Gastroesophageal sphincter (tissue), 4 donors: ENCODE measurements around the gene AP3S1. TPM values are rescaled to one million over a fixed set of nuclear protein-coding genes. Genes with fewer than 3 reads are reported as not detected.

Experiments
- ATAC-seq: fragments of 150-250 bp; one replicate; pipeline ENCODE4 v1.9.1; 2016; ENCODE audit warnings: mild to moderate bottlenecking, moderate library complexity
- H3K27ac ChIP-seq, 4 donors: fragments of 200-600 bp; sonication (generic) in 3 of 4; 1 replicate in 3 of 4; 2 replicates in 1 of 4; pipeline ENCODE4 v1.5.1; 2016 to 2019
- H3K27me3 ChIP-seq: fragments of 200-600 bp; sonication (generic); one replicate; pipeline ENCODE4 v1.5.1; 2019
- H3K36me3 ChIP-seq, 2 donors: fragments of 200-600 bp; sonication (generic); one replicate each; pipeline ENCODE4 v1.5.1; 2019; ENCODE audit warnings: control low read depth in 1 of 2
- H3K4me1 ChIP-seq, 3 donors: fragments of 200-600 bp; sonication (generic); 1 replicate in 2 of 3; 2 replicates in 1 of 3; pipeline ENCODE4 v1.5.1; 2016 to 2019; ENCODE audit warnings: control low read depth in 2 of 3
- H3K4me3 ChIP-seq, 2 donors: fragments of 200-600 bp; sonication (generic); one replicate each; pipeline ENCODE4 v1.5.1; 2019; ENCODE audit warnings: mild to moderate bottlenecking in 1 of 2, moderate library complexity in 1 of 2
- H3K9me3 ChIP-seq, 3 donors: fragments of 200-600 bp; sonication (generic); one replicate each; pipeline ENCODE4 v1.5.1; 2017 to 2019; ENCODE audit warnings: control low read depth in 2 of 3
- EP300 ChIP-seq: sonication (generic); formaldehyde crosslinking; IDR thresholded peaks from one replicate; pipeline ENCODE4 v1.6.1; 2017; ENCODE audit warnings: antibody characterized with exemption, mild to moderate bottlenecking
- POLR2A ChIP-seq, 2 donors: fragments of 450-650 bp; IDR thresholded peaks; one replicate each; pipeline ENCODE4 v1.6.1; 2017; ENCODE audit warnings: antibody characterized with exemption in 2 of 2, mild to moderate bottlenecking in 2 of 2, moderate library complexity in 1 of 2
- POLR2AphosphoS5 ChIP-seq: sonication (generic); formaldehyde crosslinking; IDR thresholded peaks from one replicate; pipeline ENCODE4 v1.6.1; 2017; ENCODE audit warnings: antibody characterized with exemption
- WGBS, 2 donors: methylation state at CpG; one replicate each; pipeline ENCODE4 v1.1.5; 2018; ENCODE audit warnings: low coverage in 1 of 2; 5-methylcytosine and 5-hydroxymethylcytosine counted together
- total RNA-seq, 4 donors: library from RNA; depleted of rRNA; stranded (reverse); fragments of >200 nt; gene quantifications; one replicate each; pipeline ENCODE4 v1.1.0, GENCODE V29; 2016
- TF ChIP-seq, protein P1 (sequence below), 4 experiments: fragments of 200-600 bp in 2 of 4; fragments of 450-650 bp in 2 of 4; sonication (generic) in 1 of 4; IDR thresholded peaks; one replicate each; pipeline ENCODE4 v1.5.1; 2017 to 2019; ENCODE audit warnings: antibody characterized with exemption in 4 of 4, mild to moderate bottlenecking in 2 of 4, moderate library complexity in 2 of 4

AP3S1 gene
- total RNA-seq, result 100 to 1,000 TPM in 2 of 4 donors, 10 to 100 TPM in 2; 62.1 to 200 (median 99.5) TPM

DNA sequence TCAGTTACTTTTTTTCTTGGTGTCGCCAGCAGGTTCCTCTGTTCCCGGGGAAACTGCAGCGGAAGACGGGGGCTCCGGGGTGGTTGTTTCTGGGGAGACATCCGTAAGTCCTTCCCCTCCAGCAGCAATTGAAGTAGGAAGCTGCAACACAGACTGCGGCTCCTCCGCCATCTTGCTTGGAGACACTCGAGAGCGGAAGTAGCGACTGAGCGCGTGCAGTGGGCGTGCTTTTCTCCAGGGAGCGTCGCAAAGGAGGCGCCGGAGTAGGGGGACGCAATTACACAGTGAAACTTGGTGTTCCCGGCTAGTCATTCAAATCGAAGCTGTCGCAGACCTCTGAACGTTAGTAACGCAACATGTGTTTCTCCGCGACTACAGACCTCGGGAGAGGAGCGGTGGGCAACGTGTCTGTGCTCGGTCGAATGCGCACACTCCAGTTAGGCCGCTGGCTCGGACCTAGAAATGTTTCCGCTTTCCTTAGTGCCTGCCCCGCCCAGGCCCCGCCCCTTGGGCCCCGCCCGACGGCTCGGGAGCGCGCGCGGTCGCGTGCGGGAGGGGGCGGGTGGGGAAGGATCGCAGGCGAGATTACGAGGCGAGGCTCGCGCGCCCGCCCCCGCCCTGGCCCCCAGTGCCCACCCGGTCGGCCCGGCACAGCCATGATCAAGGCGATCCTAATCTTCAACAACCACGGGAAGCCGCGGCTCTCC lies at the start of gene AP3S1, which contains the start of gene ATG12:
AP3S1 (plus strand) TSS at position 554 of the 707 bp plus-strand sequence; CDS start at position 657, 103 bp downstream.
ATG12 (minus strand) TSS at position 184 of the 707 bp plus-strand sequence; CDS start at position 171, 13 bp downstream.
- peak; percentile 85 for TF ChIP-seq POLR2AphosphoS5
- TF ChIP-seq EP300, result no peak
- TF ChIP-seq, protein P1, sequence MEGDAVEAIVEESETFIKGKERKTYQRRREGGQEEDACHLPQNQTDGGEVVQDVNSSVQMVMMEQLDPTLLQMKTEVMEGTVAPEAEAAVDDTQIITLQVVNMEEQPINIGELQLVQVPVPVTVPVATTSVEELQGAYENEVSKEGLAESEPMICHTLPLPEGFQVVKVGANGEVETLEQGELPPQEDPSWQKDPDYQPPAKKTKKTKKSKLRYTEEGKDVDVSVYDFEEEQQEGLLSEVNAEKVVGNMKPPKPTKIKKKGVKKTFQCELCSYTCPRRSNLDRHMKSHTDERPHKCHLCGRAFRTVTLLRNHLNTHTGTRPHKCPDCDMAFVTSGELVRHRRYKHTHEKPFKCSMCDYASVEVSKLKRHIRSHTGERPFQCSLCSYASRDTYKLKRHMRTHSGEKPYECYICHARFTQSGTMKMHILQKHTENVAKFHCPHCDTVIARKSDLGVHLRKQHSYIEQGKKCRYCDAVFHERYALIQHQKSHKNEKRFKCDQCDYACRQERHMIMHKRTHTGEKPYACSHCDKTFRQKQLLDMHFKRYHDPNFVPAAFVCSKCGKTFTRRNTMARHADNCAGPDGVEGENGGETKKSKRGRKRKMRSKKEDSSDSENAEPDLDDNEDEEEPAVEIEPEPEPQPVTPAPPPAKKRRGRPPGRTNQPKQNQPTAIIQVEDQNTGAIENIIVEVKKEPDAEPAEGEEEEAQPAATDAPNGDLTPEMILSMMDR (IDR thresholded peaks at IDR 0.05), result no peak
- peak; percentile 74 to 79 for TF ChIP-seq POLR2A (IDR thresholded peaks at IDR 0.05)
- ATAC-seq, result peak; percentile 95
- H3K4me3 ChIP-seq, result peak within 1 kb of the TSS; percentile 85 to 86
- peaks cover 8 to 71% (median 25%) of the 10 kb centered on the region in 3 donors for H3K4me1 ChIP-seq
- 0 to 40% methylated on average over 3 of the region's 65 CpGs for WGBS, 2 donors
- no peaks in the 10 kb centered on the region for H3K27me3 ChIP-seq
- H3K27ac ChIP-seq, result peak within 1 kb of the TSS; percentile 89 to 98 (median 97)
- H3K36me3 ChIP-seq, result peaks cover 6 to 10% of the 10 kb centered on the region in 2 donors
- H3K9me3 ChIP-seq, result no peaks in the 10 kb centered on the region

DNA sequence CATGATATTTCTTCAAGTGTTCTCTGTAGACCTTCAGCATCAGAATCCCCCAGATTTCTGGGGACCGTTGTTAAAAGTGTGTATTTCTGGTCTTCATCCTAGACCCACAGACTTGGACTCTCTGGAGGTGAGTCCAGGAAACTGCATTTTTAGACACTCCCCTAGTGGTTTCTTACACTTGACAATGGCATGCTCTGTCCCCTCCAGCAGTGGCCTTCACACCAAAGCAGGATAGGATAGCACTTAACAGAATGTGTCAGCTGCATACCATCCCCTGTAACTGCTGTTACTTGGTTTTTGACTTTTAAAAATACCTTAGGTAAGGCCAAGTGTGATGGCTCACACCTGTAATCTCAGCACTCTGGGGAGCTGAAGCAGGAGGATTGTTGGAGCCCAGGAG lies 46.0 kb upstream of the AP3S1 start:
- H3K27me3 ChIP-seq, result peaks cover 7% of the 10 kb centered on the region
- H3K9me3 ChIP-seq, result no peaks in the 10 kb centered on the region
- no peaks in the 10 kb centered on the region for H3K36me3 ChIP-seq
- 86 to 100% methylated on average over 1 of the region's 1 CpG for WGBS, 2 donors
- no peaks in the 10 kb centered on the region for H3K4me1 ChIP-seq
- TF ChIP-seq EP300 (no peak), POLR2AphosphoS5 (no peak), POLR2A (IDR thresholded peaks at IDR 0.05) (no peak)
- TF ChIP-seq, protein P1 (IDR thresholded peaks at IDR 0.05), result no peak
- ATAC-seq, result no peak
- H3K27ac ChIP-seq, result no peak overlapping the region
- H3K4me3 ChIP-seq, result no peak overlapping the region

DNA sequence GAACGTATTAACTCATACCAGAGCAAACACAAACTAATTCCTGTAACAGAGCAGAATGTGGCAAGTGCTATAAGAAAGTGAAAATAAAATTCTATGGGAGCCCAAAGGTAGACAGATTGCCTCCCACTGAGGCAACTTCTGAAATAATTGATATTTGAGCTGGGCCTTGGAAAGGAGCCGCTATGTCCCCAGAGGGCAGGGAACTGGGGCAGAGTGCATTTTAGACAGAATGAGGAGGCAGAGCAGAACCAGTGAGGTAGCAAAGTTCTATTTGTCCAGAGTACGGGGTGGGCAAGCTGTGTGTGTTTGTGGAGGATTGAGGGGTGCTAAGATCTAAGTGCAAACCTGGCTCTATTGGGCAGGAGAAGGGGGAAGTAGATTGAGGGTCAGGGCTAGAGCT lies 45.1 kb upstream of the AP3S1 start:
- H3K4me1 ChIP-seq, result no peaks in the 10 kb centered on the region
- H3K27me3 ChIP-seq, result no peaks in the 10 kb centered on the region
- no peak overlapping the region for H3K4me3 ChIP-seq
- ATAC-seq, result no peak
- TF ChIP-seq POLR2AphosphoS5 (no peak), POLR2A (IDR thresholded peaks at IDR 0.05) (no peak), EP300 (no peak)
- TF ChIP-seq, protein P1 (IDR thresholded peaks at IDR 0.05), result no peak
- no peaks in the 10 kb centered on the region for H3K9me3 ChIP-seq
- no peak overlapping the region for H3K27ac ChIP-seq
- no peaks in the 10 kb centered on the region for H3K36me3 ChIP-seq
- 83 to 88% methylated on average over 2 to 3 of the region's 3 CpGs for WGBS, 2 donors

DNA sequence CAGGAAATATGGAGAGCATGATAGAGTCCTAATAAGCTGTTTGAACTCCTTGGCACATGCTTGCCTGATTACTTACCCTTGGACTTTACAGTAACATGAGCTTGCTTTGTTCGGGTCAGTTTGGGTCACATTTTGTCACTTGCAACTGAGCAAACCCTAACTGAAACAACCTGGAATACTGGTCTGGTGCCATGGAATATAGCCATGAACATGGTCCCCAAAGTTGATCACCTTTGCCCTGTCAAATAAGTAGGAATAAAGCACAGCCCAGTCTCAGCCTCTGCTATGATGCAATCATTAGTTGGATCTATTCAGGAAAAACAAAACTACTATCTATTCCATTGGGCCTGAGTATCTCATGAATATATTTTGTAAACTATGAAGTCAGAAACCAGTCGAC lies 43.5 kb upstream of the AP3S1 start:
- no peaks in the 10 kb centered on the region for H3K9me3 ChIP-seq
- H3K4me3 ChIP-seq, result no peak overlapping the region
- H3K36me3 ChIP-seq, result no peaks in the 10 kb centered on the region
- WGBS, 2 donors, result 68 to 77% methylated on average over 2 of the region's 2 CpGs
- no peaks in the 10 kb centered on the region for H3K4me1 ChIP-seq
- no peak for TF ChIP-seq POLR2AphosphoS5
- no peak overlapping the region for H3K27ac ChIP-seq
- no peaks in the 10 kb centered on the region for H3K27me3 ChIP-seq
- ATAC-seq, result no peak

DNA sequence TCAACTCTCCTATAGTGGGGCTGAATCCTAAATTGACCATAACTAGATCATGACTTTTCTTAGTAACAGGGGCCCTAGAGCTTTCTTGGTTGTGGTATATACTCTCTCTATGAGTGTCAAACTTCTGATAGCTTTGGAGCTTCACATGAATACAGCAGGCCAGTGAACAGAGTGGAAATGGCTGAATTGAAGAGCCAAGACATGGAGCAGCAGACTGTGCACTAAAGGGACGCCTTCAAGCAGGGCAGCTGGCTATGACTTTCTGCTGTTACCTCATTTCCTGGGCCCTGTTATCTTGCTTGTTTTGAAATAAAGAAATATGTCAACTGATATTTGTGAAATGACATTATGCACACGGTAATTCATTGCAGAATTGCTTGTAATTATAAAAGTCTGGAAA lies 41.6 kb upstream of the AP3S1 start:
- Histone ChIP-seq H3K27me3 (no peaks in the 10 kb centered on the region), H3K27ac (no peak overlapping the region), H3K36me3 (no peaks in the 10 kb centered on the region), H3K9me3 (no peaks in the 10 kb centered on the region), H3K4me1 (no peaks in the 10 kb centered on the region), H3K4me3 (no peak overlapping the region)
- 70 to 73% methylated on average over 1 to 2 of the region's 2 CpGs for WGBS, 2 donors
- no peak for ATAC-seq
- TF ChIP-seq, protein P1 (IDR thresholded peaks at IDR 0.05), result no peak
- no peak for TF ChIP-seq POLR2AphosphoS5
- TF ChIP-seq POLR2A (IDR thresholded peaks at IDR 0.05), result no peak
- TF ChIP-seq EP300, result no peak
